GM19238 (cell line): ENCODE measurements around the gene CCL8.

Experiments used
- DNase-seq: peaks from one replicate; pipeline ENCODE4 v3.0.0; 2011; ENCODE audit warnings: low spot score; ENCODE audit not compliant: insufficient read length

CCL8 gene

DNA sequence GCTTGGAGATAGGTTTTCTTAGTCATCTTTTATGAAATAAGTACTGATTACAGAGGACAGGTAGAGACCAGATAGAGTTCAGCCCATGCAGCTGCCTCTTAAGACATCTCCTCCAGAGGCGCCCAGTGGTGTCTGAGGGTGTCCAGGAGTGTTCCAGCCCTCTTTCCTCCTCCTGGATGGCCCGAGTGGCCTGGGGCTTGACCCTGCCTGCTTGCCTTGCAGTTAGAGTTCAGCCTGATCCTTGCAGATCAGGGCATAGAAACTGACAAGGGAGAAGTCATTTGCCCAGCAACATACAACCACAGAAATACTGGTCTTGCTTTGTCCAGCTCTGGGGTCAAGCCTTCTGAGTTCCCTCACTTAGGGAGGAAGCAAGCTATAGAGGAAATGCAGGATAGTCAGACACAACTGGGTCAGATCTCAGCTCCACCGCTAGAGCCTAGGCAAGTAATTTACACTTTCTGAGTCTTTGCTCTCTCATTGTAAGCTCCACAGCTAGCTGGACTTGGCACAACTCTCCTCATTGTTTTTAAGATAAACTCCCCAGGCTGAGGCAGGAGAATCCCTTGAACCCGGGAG, 47.4 kb downstream of the CCL8 start:
- DNase-seq = no peak

DNA sequence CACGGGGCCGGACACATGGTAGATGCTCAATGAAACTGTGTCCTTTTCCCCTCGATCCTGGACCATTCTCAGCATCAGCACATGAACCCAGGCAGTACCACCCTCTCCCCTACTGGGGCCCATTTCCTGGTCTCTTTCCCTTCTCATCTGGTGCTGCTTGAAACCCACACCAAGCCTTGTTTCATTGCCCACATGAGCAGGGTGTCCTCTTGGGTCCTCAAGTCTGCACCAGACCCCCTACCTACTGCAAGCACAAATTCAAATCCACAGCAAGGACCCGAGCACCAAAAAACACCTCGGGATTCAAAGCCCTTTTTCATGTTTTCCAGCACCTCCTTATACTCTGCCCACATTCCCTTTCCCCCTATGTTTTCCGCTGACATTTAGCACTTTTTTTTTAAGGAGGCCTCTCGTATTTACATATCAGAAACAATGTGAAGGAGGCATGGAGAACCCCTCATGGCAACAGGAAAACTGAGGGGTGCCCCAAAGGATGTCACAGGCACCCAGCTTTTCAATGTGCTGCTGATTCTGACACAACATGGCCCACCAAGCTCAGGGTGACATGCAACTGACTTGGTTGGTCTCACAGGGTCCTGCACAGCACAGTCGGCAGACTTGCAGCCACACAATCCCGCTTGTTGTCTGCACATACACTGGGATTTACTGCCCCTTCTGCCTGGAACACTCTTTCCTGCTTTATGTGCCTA, 48.4 kb downstream of the CCL8 start:
- no peak for DNase-seq

DNA sequence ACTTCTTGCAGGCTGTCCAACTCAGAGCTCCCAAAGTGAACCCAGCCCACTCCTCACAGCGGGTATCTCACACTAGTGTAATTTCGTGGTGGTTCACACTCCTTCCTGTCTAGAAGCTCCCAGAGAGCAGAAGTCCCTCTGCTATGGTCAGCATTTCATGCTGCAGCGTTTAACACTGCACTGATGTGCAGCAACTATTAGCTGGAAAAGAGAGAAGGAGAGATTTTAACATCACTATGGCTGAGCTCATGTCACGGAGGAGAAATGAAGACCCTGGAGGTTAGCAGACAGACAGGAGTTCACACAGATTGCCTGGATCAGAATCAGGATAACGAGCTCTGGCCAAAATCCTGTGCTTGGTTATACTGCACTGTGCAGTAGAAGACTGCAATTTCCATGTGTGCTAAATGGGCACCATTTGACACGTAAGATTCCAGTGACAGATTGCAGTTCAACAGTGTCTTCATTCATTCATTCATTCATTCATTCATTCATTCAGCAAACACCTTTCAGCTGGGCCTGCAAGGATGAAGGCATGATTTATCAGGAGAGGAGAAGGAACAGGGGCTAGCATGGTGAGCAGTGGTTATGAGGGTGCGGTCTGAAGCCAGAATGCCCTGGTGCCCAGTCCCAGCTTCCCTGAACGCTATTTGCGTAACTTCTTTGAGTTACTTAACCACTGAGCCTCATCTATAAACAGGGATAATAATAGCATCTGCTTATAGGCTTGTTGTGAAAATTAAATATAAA, 49.1 kb downstream of the CCL8 start:
- no peak for DNase-seq

DNA sequence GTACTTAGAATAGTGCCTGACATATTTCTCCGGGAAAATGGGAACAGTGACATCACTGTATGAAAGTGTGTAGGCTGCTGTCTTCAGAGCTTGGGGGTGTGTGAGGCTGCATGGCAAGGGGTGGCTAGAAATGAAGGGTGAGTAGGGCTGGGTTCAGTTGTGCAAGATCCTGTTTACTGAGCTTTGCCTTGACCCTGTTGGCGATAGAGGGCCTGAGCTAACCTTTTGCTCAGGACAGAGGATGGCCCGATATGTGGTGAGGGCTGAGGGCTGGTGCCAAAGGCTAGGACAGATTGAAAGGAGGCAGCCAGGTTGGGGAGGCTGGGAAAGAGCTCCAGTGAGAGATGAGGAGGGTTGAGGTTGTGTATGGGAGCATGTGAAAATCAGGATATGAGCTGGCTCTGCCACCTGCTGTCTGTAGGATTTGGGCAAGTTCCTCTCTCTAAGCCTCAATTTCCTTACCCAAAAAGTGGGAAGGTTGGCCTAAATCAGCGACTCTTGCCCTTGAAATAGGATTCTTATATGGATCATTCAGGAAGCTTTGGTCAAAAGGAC, 49.8 kb downstream of the CCL8 start:
- no peak for DNase-seq

DNA sequence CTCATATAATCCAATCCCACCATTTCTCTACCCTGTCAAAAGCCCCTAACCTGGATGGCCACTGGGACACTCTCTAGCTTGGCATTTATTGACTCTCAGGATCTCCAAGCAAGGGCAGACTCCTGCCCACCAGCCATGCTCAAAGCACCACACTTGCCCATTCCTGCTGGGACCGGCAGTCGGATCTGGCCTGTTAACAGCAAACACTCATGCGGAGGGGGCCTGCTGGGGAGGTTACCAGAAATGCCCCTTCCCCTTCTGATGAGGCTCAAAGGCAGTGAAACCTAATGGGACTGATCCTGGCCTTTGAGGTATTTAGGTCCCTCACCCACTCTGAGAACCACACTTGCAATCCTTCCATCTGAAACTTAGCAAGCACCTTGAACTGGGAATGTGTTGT, 50.3 kb downstream of the CCL8 start:
- no peak for DNase-seq

DNA sequence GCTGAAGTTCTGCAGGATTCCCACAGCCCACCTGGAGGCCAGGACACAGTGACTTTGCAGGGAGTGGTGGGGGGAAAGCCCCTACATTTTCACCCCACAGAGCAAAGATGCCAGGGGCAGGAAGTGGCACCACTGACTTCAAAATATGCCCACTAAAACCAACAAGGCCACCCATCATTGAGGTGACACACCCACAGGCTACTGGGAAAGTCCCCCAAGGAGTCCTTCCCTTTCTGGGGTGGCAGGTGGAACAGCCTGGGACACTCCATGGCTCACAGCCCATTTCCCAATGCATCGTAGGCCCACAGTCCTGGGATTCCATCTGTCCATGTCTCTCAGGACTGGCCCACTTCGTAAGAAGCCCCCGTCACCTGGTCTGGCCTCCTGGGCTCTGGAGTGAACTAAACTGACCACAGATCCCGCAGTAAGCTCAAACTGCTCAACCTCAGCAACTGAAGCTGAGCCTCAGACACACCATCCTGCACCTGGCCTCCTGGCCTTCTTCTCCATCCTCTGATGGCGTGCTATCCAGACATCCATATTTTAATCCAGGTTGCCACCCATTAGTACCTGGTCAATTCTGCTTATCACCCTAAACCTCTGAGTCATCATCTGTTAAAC, 51.3 kb downstream of the CCL8 start:
- DNase-seq = no peak

DNA sequence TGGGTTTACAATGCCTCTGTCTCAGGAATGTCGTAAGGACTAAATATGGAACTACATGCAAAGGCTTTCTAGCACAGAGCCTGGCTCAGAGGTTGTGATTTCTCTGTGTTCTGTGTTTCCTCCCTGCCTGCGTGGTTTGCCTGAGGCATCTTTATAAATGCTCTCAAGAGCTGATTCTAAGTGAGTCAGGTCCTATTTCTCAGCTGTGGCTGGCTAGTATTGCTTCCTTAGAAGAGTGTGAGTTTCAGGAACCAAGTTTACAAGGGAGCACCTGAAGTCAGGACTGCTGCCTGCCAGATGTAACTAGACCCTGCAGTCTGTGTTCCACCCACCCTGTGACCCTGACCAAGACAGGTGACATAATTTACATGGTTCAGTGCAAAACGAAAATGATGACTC, 51.8 kb downstream of the CCL8 start:
- no peak for DNase-seq
